Activated CD4-positive, alpha-beta T cell treated with anti-CD3 and anti-CD28 coated beads for 48 hours (primary cell): ENCODE results near the gene LILRB2.
"Not testable (repeated sequence)": the region's sequence is repeated elsewhere in the genome, so short reads cannot be mapped to it uniquely, and the experiment has no call there.

ENCODE experiments used
- DNase-seq: peaks from one replicate; pipeline ENCODE4 v3.0.0-alpha.2; 2020

Gene LILRB2

DNA sequence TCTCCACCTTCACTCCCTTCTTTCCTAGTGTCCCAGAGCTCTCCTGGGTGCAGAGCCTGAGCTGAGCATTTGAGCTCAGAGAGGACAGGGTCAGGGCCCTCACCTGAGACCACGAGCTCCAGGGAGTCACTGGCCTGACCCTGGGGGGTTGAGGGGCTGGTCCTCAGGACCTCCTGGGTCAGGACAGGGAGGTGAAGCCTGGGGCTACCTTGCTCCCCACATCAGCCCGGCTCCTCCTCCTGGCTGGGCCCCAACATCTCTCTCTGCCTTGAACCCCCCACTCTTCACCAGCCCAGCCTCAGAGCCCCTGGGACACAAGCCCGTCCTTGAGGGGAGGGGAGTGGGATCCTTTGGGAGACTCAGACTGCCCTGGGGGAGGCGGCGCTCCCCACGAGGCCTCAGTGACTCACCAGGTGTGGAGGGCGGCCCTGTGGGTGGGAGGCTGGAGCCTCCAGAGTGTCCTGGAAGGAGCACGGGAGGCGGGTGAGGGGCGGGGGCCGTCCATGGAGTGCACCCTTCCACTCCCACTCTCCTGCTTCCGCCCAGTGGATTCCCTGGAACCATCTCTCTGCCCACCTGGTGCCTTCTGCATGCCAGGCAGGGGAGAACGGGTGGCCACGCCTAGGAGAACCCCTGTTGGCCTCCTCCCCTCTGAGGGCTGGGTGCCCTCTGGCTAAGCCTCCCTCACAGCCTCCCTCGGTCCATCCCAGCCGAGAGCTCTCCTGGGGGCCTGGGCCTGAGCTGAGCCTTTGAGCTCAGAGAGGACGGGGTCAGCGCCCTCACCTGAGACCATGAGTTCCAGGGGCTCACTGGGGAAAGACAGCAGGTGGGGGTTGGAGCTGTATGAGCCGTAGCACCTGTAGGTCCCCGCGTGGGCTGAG lies 41.2 kb downstream of the LILRB2 start:
- DNase-seq: not testable (repeated sequence)

DNA sequence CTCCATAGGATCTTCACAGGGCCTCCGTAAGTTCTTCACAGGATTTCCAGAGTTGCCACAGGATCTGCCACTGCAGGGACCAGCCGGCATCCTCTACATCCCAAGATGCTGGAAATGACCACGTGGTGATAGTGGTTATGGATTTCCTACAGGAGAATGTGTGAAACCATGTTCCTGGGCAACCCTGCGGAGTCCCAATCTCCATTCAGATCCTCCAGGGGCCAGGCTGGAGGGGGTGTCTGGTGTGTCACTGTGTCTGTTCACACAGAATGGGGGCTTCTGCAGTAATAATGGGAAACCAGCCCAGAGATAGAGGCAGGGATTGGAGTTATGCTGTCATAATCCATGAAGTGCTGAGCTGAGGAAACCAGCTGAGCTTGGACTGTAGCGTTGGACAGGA lies 47.0 kb downstream of the LILRB2 start:
- DNase-seq: no peak

DNA sequence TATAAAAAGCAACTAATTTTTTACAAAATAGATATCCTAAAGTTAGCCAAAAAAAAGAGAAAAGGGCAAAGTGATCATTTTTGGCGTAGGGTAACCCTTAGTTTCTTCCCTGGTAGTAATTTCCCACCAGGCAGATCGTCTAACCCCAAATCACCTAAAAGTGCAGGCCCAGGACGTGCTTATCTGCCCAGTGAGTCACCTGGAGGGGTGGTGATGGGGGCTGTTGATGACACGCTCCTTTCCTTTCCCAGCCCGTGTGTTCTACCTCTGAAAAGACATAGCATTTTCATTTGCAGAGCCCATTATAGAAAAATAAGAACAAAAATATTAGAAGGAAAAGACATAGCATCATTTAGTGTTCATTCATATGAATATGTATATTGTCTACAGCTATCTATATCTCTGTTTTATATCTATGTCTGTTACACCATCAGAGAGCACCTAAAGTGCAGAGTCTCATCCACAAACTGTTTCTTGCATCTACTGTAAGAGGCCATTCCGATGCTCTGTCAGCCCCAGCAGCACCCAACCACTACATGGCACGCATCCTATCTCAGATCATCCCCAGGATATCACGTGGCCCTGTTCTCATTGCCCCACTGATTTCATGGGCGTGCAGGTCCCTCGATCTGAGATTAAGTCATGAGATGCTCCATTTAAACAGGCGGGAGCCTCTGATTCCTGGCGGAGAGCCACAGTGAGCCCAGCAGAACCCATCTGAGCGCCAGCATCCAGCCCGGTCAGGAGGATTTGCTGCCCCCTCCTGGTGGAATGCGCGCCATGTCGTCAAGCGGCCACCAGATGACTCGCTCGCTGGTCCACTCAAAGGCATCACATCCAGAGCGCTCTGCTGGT lies 49.6 kb downstream of the LILRB2 start:
- peak; percentile 90 for DNase-seq

DNA sequence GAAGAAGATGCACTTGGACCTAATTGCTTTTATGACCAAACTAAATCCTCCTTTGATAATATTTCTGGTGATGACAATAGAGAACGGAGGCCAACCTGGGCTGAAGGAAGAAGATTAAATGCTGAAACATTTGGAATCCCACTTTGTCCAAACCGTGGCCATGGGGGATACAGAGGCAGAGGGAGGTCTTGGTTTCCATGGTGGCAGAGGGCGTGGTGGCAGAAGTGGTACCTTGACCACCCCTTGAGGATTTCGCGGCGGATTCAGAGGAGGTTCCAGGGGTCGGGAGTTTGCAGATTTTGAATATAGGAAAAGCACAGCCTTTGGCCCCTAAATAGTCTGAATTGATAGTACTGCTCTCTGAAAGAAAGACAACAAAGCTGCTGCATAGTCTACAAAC lies 50.9 kb downstream of the LILRB2 start:
- DNase-seq: no peak

DNA sequence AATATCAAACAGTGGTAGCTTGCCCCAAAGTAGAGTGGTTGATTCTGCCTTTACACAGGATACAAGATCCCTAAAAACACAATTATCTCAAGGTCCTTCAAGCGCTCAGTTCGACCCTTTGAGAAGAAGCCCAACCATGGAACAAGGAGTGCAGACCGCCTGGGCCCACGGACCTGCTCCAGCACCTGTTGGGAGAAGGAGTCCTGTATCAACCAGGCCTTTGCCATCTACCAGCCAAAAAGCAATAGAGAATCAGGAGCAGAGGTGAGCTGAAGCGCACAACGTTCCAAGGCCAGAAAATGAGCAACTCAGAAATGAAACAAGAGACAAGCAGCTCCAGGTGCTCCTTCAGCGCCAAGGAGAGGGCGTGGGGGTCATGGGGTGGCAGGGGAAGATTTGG lies 51.8 kb downstream of the LILRB2 start:
- DNase-seq: no peak

DNA sequence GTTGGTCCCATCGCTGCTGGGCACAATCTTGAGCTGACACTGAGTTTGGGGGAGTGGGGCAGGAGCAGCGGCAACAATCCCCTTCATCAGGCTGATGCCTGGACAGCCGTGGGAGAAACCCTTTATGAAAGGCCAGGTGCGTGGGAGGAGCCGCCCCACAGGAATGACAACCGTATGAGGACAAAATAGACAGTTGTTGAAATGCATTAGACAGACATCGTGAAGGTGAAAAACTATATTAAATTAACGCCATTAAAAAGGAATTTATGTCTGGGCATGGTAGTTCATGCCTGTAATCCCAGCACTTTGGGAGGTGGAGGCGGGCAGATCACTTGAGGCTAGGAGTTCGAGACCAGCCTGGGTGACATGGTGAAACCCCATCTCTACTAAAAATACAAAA lies 56.3 kb downstream of the LILRB2 start:
- not testable (repeated sequence) for DNase-seq

DNA sequence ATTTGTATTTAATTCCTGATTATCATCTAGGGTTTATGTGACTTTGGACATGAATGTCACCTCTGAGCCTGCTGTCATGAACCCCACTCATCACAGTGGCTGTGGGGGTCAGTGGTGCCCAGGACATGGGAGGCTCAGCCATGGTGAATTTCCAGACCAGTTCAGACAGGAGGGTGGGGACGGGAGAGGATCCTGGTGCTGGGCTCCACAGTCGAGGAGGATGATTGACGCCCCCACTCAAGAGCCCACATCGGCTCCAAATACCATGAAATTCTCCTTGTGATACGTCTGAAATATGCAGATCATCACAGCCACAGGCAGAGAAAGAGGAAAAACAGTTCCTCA lies 57.0 kb downstream of the LILRB2 start:
- DNase-seq: not testable (repeated sequence)
